ENCODE results near the gene APH1B.
"Not testable (repeated sequence)": the region's sequence is repeated elsewhere in the genome, so short reads cannot be mapped to it uniquely, and the experiment has no call there.

APH1B gene

DNA sequence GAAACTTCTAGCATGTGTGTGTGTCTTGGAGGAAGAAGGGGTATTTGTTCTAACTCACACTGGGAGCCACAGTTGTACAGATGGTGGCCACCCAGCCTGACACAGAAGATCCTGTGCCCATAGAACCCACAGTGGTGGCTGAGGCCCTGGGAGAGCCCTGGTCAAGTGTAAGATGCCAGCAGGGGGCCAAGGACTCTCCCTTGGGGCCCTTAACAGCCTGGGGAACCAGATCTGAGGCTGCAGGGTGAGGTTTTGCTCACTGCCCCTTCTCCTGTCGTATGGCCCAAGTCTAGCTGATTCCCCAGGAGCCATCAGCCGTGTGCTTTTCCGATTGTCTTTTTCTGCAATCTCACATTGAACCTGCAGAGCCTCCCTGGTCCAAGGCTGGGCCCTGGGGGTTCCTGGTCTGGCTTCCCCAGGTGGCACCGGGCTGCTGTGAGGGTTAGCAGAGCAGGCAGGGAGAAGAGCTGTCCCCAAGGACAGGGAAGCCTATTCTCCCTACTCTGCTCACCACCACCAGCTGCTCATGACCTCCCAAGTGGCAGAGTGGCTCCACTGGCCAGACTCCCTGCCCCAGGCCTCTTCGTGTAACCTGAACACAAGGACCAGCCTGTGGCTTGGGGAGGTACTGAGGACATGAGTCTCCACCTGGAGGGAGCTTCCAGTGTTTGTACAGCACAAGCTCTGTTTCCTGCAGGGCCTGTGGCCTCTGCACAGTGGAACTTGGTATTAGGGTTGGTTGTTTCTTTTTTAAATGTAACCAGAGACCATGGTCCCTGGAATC, 52.4 kb downstream of the APH1B start:
- DNase-seq (ENCODE audit: low read depth in 2 of 3, low spot score in 1 of 3), result no peak

DNA sequence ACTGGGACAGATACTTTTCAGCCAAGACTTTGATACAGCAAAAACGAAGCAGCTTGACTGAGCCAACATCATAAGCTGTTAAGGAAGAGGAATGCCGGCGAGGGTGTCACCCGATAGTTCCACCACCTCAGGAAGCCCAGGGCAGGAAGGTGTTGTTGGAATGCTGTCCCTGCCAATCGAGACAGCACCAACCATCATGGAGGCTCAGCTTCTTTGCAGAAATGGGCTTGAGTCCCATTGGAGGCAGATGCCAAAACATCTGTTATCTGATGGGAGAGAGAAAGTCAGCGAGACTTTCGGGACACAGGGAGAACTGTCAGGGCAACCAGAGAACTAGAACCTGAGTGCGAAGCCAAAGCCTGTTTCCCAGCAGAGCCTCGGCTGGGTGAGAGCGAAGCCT, 53.5 kb downstream of the APH1B start:
- no peak for DNase-seq (ENCODE audit: low read depth in 2 of 3, low spot score in 1 of 3)

DNA sequence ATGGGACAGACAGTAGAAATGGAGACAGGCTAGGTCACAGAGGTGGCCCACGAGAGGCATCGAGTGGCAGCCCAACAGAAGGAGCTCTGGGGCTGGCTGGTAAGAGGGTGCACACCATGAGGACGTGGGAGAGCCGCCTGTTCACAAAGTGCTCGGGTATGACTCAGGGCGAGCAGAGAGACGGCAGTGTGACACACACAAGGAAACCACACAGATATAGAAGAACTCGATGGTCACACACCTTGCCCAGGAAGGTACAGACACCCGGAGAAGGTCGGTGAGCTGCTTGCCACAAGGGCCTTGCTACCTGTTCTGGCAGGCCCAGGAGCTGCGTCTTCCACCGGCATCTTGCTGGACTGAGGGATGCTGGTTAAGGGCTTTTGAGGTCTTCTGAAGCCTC, 54.1 kb downstream of the APH1B start:
- no peak for DNase-seq (ENCODE audit: low read depth in 2 of 3, low spot score in 1 of 3)

DNA sequence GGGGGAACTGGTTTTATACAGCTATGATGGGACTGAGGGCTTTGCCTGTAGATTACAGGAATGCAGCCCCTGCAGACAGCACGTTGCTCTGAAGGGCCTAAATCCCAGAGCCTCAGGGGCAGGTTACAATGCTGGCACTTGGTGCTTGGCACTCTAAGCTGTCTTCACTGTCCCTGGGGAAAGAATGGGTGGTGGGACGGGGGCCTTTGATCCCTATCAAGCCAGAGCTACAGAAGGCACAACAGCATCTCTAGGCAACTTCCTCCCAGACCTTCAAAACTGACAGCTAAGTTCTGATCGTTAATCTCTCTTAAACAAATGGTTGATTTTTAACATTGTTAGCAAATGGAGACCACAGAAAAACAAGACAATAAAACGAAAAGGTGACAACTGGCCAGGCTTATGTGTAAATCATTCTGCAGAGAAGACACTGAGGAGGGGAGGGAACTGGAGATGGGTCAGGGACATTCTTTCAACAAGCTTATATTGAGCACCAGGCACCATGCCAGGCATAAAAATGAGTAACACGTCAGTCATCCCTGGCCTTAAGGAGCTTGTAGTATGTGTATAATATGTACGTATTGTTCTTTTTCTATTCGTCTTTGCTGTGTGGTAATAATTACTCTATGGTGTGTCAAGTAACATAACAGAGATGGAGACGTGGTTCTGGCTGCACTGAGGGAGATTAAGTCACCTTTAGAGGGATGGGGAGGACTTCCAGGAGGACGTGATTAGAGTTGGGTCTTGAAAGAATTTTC, 55.1 kb downstream of the APH1B start:
- no peak for DNase-seq (ENCODE audit: low read depth in 2 of 3, low spot score in 1 of 3)

DNA sequence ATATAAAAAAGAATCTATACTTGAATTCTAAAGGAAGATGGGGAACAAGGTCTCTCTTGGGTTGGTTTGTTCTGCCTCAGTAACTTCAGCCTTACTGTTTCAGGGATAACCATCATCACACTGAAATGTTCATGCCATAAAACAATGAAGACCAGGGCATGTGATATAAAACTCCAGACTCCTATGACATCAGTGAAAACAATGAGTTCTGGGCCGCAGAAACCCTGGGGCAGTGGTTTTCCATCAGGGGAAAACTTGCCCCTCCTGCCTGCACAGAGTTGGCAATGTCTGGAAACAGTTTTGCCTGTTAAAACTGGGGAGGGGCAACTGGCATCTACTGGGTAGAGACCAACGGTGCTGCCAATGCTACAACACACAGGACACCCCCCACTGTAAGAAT, 57.4 kb downstream of the APH1B start:
- DNase-seq (ENCODE audit: low read depth in 2 of 3, low spot score in 1 of 3), result no peak

DNA sequence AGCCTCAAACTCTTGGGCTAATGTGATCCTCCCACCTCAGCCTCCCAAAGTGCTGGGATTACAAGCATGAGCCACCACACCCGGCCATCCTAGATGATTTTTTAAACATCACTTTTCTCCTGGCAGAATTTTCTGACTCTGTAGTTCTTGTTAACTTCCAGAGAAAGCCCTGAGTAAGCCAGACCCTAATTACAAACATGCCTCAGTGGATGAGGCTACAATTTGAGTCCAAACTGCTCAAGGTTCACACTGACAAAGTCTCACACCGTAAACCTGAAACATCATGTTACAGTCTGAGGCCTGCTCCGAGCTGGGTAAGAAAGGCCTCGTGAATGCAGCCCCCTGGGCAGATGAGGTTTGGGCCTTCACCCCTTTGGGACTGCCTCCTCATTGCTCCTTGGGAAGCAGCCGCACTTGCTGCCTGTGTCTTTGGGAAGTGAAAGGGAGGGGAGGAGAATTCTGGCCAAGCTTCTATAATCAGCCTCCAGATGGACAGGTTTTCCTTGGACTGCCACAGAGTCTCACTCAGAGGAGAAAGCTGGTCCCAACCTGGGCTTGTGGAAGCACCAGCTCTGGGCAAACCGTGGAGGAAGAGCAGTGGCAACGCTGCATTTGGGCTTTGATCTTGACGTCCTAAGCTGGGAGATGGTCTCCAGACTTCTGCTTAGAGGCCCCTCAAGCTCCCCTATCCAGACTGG, 58.3 kb downstream of the APH1B start:
- DNase-seq (ENCODE audit: low read depth in 2 of 3, low spot score in 1 of 3), result no peak

DNA sequence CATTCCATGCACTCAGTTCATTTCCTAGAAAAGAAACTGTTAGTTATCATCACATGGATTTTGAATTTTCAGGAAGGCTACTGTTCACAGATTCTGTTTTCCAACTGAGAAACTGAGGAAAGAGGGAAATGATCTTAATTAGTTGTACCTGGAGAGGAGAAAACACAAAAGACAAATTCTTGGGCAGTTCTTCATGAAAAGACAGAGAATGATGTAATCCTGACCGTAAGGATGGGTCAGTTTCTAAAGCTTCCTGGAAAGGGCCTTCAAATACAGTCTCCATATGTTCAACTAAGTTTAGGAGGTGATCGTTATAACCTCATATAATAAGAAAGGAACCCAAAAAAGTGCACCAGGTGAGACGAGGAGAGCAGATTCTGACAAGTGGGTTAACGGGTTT, 59.6 kb downstream of the APH1B start:
- DNase-seq (ENCODE audit: low read depth in 2 of 3, low spot score in 1 of 3), result no peak

DNA sequence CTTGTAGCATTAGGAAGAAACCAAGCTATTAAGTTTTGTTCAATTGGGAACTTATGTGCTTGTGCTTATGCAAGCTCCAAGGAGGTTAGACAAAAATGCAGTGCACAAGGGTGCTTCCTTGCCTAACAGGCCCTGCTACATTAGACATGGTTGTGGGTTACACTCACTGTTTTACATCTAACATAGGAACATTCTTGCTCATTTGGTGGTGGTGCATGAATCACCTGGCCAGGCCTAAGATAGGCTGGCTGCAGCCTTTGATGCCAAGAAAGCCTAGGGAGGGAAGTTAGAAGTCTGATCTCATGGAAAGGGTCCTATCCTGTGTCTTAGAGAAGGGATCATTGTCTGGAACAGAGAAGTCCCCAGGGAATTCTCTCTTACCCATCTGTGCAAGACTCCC, 60.8 kb downstream of the APH1B start:
- no peak for DNase-seq (ENCODE audit: low read depth in 2 of 3, low spot score in 1 of 3)

DNA sequence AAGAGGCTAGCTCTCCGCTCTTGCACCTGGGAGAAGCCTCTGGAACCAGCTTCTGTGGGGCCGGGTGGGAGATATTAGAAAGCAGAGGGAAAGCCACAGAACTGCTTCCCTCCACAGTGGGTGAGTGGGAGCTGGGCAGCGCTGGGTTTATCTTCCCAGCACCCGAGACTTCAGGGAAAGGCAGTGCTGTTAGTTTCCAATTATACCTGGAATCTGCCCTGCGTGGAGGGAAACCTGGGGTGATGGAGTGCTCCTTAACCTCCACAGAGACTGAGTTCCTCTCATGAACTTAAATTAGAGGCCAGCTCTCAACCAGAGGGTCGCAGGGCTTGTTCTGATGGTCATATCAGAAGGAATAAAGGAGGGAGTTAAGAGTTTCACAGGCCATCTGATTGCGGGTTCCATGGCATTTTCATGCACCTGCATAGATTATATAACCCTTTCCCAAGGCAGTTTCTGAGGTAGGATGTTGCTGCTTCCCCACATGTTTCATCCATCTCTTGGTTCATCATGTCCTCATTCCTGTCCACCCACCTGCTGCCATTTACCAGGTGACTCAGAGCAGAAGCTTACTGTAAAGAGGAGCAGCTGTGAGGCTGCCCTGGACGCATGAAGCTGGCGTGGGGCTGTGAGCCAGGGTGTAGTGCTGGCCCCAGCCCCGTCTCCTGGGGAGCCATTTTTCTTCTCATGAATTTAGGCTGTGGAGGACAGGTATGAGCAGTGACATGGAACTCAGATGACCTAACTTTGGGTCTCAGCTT, 61.8 kb downstream of the APH1B start:
- DNase-seq (ENCODE audit: low read depth in 2 of 3, low spot score in 1 of 3), result no peak

DNA sequence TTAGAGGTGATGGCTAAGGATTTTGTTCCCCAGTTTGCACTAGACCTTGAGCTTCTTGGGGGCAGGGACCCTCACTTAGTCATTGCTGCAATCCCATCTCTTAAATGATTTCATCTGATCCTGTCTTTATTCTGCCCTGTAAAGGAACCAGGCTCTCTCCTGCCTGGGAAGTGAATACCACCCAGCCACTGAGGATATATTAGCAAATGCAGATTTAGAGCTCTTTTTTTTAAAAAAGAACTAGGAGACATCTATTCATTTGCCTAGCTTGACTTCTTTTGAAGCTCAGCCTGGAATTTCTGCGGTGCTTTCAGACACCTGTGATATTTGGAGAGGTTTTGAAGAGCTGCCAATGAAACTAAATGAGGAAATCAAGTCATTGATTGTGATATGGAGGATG, 62.4 kb downstream of the APH1B start:
- no peak for DNase-seq (ENCODE audit: low read depth in 2 of 3, low spot score in 1 of 3)

DNA sequence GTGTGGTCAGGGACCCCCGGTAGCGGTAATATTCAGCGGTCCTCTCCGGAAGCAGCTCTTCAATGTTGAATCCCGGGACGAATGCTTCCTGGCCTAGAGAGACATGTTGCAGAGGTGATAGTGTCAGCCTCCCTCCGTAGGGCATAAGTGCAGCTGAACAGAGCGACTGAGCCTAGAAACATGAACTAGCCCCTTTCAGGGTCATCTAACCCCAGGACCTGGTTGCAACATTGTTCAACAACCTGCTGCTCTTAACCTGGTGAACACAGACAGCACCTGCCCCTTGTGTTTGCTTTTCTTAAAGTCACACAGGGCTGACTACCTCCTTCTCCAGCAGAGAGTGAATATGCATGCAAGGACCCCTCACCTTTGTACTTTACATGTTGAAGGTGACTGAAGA, 62.9 kb downstream of the APH1B start:
- DNase-seq (ENCODE audit: low read depth in 2 of 3, low spot score in 1 of 3), result no peak

DNA sequence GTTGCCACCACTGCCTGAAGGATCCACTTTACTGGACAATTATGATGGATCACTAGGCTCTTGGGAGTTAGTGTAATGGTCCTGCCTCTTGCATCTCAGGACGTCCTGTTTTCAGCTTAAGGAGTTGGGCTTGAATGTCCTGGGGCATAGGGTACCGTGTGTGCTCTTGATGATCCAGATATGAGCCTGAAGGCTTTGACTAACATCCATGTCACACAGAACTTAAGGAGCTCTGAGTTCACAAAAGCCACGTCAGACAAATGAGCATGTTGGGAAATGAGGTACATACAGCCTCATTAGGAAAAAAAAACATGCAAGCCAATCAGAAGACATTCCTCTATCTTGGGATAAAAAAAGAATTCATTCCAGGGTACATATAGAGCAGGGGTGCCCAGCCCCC, 63.5 kb downstream of the APH1B start:
- DNase-seq (ENCODE audit: low read depth in 2 of 3, low spot score in 1 of 3), result no peak

DNA sequence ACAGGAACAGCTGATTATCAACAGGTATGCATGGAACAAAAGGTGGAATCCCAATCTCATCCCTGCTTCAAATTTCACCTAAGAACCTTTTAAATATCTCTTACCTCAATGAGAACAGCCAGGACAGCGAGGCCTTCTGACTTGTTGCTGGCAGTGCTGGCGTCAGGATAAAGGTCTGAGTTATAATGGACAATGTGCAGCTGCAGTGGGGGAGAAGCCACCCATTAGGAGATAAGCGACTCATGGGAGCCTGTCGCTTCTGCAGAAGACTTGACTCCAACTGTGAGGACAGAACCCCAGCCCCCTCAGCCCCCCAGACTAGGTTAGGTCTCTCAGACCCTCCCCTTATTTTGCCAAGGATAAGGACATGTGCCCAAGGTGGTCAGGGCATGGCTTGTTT, 64.5 kb downstream of the APH1B start:
- no peak for DNase-seq (ENCODE audit: low read depth in 2 of 3, low spot score in 1 of 3)

DNA sequence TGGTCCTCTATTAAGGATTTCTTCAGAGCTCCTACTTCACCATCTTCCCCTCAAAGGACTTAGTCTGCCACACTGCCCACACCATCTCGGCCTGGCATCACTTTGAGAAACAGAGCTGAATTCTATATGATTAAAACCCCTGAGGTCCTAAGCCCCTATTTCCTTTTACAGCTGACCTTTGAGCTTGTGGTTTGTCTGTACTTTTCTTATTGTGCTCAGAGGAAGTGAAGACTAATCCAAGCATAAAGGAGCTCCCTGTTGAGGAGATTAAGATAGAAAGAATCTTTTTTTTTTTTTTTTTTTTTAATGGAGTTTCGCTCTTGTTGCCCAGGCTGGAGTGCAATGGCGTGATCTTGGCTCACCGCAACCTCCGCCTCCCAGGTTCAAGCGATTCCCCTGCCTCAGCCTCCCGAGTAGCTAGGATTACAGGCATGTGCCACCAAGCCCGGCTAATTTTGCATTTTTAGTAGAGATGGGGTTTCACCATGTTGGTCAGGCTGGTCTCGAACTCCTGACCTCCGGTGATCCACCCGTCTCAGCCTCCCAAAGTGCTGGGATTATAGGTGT, 65.7 kb downstream of the APH1B start:
- not testable (repeated sequence) for DNase-seq (ENCODE audit: low read depth in 2 of 3, low spot score in 1 of 3)

DNA sequence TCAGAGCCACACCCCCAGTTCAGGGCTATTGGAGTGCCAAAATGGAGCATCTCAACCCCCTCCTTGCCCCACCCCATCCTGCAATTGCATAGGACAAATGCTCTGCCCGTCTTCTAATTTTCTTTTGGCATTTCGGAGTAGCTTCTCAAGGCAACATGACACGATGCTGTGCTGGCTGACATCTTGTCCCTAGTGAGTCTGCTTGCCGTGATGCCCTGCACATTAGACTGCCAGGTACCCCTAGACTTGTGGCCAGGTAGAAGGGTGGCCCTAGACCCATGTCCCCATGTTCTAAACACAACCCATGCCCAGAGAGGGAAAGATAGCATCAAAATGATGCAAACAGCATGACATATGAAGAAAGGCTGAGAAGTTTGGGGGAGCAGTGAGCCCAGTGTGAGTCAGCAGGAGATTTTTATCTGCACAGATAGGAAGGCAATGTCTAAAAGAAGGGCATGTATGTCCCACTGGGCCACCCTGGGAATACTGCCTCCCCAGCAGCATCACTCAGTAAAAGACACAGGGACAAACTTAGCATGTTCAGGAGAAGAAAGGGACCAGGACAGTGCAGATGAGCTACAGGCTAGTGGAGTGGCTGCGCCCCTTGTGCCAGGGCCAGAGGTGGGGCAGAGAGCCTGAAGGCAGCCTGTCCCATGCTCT, 67.5 kb downstream of the APH1B start:
- no peak for DNase-seq (ENCODE audit: low read depth in 2 of 3, low spot score in 1 of 3)

DNA sequence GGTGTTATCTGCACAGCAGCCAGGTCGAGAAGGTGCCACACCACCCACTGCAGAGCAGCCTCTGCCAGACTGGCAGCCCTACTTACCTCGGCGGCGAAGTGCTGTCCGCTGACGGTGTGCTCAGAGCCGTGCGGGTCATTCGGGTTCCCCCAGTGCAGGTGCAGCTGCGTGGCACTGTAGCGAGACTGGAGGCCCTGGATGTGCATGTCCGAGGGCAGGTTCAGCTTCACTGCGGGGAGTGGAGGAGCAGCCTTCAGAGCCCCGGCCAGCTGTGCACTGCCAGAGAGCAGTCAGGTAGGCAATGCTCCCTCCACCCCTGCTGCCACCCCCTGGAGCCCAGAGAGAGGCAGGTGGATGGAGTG, 68.0 kb downstream of the APH1B start:
- DNase-seq (ENCODE audit: low read depth in 2 of 3, low spot score in 1 of 3), result no peak

DNA sequence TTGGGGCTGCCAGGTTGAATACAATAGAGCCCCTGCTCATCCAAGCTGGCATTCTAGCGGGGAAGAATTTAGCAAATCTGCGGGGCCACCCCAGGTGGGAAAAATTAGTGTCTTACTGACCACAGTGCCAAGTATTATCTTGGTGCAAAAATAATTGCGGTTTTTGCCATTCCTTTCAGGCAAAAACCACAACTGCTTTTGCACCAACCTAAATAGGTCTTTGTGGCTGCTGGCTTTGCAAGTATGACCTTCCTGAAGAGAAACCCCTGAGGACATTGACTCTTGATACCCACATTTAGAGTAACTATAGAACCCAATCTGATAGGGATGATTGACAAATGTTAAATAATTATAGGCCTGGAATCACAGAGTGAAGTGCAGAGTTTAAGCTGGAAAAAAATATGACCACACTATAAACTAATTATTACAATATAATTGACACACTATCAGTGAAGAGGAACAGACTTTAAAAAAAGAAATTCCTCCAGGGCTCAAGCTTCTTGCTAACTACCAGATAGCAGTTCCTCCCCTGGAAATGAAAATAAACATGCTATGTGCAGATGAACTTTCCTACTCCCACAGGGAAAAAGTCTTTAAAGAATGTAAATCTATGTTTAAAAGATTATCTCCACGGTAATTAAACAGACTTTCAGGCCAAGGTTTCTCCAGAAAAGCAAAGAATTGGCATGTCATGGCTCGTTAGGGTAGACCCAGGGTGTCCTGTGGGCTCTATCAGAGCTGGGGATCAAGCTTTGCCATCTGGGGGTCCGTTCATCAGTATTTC, 69.9 kb downstream of the APH1B start:
- no peak for DNase-seq (ENCODE audit: low read depth in 2 of 3, low spot score in 1 of 3)

DNA sequence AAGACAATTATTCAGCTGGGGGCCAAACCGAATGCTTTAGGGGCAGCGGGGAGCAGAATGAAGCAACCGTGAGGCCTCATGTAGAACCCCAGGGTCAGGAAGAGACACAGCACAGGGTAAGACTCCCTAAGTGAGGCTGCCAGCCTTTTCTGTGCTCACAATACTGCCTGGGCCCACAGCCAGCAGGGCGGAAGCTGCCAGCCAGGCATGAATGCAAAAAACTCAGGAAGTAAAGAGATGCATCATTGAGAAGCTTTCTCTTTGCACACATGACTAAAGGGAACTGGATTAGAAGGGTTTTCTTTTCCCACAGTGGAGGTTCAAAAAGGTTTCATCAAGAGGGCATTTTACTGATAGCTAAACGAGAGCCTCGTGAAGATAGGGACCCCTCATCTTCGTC, 71.0 kb downstream of the APH1B start:
- no peak for DNase-seq (ENCODE audit: low read depth in 2 of 3, low spot score in 1 of 3)

DNA sequence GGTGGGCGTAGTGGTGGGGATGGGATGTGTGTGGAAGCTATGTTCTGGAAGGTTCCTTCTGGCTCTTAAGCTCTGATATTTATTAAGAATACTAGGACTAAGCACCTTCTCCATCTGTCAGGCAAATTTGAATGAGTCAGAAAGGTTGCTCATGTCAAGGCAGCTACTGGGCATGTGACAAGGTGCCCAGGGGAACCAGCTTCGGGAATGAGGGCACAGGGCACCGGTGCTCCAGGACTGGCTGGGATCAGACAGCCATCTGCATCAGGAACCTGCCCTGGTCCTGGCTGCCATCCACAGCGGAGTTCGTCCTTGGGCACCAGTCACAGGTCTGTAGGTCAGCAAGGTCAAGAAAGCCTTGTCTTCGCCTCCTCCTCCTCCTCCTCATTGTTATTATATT, 71.8 kb downstream of the APH1B start:
- no peak for DNase-seq (ENCODE audit: low read depth in 2 of 3, low spot score in 1 of 3)

DNA sequence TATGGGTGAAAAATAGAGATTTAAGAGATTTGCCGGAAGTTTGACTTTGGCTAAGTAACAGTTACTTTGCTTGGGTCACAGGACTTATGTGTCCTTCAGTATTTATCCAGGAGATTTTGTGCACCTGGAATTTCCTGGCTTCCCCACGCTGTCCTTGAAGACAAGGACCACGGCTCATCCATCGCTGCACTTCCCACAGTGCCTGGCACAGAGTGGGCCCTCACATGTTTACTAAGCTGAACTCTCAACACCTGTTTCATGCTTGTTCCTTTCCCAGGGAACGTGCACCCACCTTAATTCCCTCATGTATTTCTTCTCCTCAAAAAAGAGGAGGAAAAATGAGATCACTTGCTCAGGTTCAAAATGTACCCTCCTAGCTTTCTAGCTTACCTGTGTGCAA, 72.2 kb downstream of the APH1B start:
- no peak for DNase-seq (ENCODE audit: low read depth in 2 of 3, low spot score in 1 of 3)
